HEK293T (cell line): ENCODE measurements around the gene CPE.
"Not testable (repeated sequence)": the region's sequence is repeated elsewhere in the genome, so short reads cannot be mapped to it uniquely, and the experiment has no call there.

Experiments used
- CTCF ChIA-PET: fragments of 350-600 bp; formaldehyde crosslinking; extraction: SDS; loops from one replicate; lab custom pipeline; 2021; ENCODE audit warnings: antibody characterized with exemption, inconsistent platforms; lab: Yijun Ruan, JAX
- POLR2A ChIA-PET: fragments of 350-600 bp; formaldehyde crosslinking; extraction: SDS; loops from one replicate; lab custom pipeline; 2020; ENCODE audit warnings: antibody characterized with exemption, inconsistent platforms; lab: Yijun Ruan, JAX
- DNase-seq: peaks from one replicate; pipeline ENCODE4 v3.0.0; 2012; ENCODE audit warnings: mixed read lengths; ENCODE audit errors: extremely low spot score
- ARNT ChIP-seq: fragments of 450-650 bp; IDR thresholded peaks from 2 replicates; pipeline ENCODE4 v1.6.1; 2017; ENCODE audit warnings: mild to moderate bottlenecking
- BHLHE40 ChIP-seq: fragments of 450-650 bp; IDR thresholded peaks from 2 replicates; pipeline ENCODE4 v1.6.1; 2016; ENCODE audit warnings: mild to moderate bottlenecking, moderate library complexity, borderline replicate concordance
- CTBP1 ChIP-seq: fragments of 450-650 bp; IDR thresholded peaks from 2 replicates; pipeline ENCODE4 v1.6.1; 2016; ENCODE audit warnings: borderline replicate concordance
- ELF4 ChIP-seq: fragments of 450-650 bp; IDR thresholded peaks from 2 replicates; pipeline ENCODE4 v1.6.1; 2017; ENCODE audit warnings: antibody characterized with exemption
- FOXA1 ChIP-seq: fragments of 450-650 bp; IDR thresholded peaks from 2 replicates; pipeline ENCODE4 v1.6.1; 2016; ENCODE audit warnings: mild to moderate bottlenecking
- FOXK2 ChIP-seq: fragments of 450-650 bp; IDR thresholded peaks from 2 replicates; pipeline ENCODE4 v1.6.1; 2016; ENCODE audit warnings: mild to moderate bottlenecking
- FOXM1 ChIP-seq: fragments of 450-650 bp; IDR thresholded peaks from 2 replicates; pipeline ENCODE4 v1.6.1; 2017; ENCODE audit warnings: mild to moderate bottlenecking, borderline replicate concordance
- HDGF ChIP-seq: fragments of 450-650 bp; IDR thresholded peaks from 2 replicates; pipeline ENCODE4 v1.6.1; 2017; ENCODE audit warnings: antibody characterized with exemption, borderline replicate concordance
- L3MBTL2 ChIP-seq: fragments of 450-650 bp; conservative IDR thresholded peaks from 2 replicates; pipeline ENCODE4 v1.6.1; 2016; ENCODE audit warnings: mild to moderate bottlenecking
- LEF1 ChIP-seq: fragments of 450-650 bp; IDR thresholded peaks from 2 replicates; pipeline ENCODE4 v1.6.1; 2017; ENCODE audit warnings: mild to moderate bottlenecking, borderline replicate concordance
- NFRKB ChIP-seq: fragments of 450-650 bp; IDR thresholded peaks from 2 replicates; pipeline ENCODE4 v1.6.1; 2016; ENCODE audit warnings: mild to moderate bottlenecking, moderate library complexity
- SP1 ChIP-seq: fragments of 450-650 bp; IDR thresholded peaks from 2 replicates; pipeline ENCODE4 v1.6.1; 2017
- SUZ12 ChIP-seq: fragments of 450-650 bp; IDR thresholded peaks from 2 replicates; pipeline ENCODE4 v1.6.1; 2016; ENCODE audit warnings: mild to moderate bottlenecking
- TARDBP ChIP-seq: fragments of 450-650 bp; IDR thresholded peaks from 2 replicates; pipeline ENCODE4 v1.6.1; 2016
- ZNF384 ChIP-seq: fragments of 450-650 bp; IDR thresholded peaks from 2 replicates; pipeline ENCODE4 v1.6.1; 2016
- TF ChIP-seq, protein P1 (sequence below): fragments of 450-650 bp; IDR thresholded peaks from 2 replicates; pipeline ENCODE4 v1.6.1; 2016

The CPE gene

DNA sequence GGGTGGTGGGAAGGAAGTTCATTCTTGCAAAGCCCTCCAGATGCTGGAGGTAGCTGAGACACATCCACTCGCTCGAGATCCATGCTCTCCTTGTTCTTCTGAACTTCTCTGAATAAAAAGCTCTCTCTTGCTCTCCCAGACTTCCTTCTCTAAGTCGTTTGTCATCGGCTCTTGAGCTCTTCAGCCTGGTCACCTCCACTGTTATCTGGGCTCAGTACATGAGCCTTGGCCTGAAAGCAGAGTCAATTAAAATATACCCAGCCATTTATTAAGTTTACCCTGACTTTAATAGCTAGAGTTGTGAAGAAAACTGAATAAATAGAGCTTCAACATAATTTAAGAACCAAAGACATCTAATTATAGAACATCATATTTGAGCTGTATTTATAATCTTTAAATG, 99.0 kb downstream of the CPE start:
- TF ChIP-seq LEF1, result no peak
- TF ChIP-seq, protein P1, sequence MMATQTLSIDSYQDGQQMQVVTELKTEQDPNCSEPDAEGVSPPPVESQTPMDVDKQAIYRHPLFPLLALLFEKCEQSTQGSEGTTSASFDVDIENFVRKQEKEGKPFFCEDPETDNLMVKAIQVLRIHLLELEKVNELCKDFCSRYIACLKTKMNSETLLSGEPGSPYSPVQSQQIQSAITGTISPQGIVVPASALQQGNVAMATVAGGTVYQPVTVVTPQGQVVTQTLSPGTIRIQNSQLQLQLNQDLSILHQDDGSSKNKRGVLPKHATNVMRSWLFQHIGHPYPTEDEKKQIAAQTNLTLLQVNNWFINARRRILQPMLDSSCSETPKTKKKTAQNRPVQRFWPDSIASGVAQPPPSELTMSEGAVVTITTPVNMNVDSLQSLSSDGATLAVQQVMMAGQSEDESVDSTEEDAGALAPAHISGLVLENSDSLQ, result no peak
- no peak for DNase-seq
- CTCF ChIA-PET, result interaction anchor here (0.7 kb wide), 1 partner anchor 16 kb away, joined by 3 read pairs; no protein-coding TSS in a partner anchor
- POLR2A ChIA-PET, result no interaction called here

DNA sequence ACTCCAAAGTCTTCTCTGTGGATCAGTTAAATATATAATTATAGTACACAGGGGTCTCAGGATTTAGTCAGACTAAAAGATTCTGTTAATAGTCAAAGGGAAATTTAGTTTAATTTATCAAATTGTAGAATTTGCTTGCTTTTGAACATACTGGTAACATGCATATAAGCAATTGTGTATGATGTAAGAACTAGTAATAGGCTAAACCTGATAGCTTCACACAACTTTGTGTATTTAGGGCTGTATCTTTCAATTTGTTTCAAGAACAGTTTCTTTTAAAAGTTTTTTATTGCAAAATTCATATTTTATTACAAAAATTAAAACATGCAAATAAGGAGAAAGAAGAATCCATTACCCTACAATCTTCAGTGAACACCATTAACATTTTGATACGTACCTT, 99.5 kb downstream of the CPE start:
- ChIA-PET POLR2A (no interaction called here), CTCF (no interaction called here)

DNA sequence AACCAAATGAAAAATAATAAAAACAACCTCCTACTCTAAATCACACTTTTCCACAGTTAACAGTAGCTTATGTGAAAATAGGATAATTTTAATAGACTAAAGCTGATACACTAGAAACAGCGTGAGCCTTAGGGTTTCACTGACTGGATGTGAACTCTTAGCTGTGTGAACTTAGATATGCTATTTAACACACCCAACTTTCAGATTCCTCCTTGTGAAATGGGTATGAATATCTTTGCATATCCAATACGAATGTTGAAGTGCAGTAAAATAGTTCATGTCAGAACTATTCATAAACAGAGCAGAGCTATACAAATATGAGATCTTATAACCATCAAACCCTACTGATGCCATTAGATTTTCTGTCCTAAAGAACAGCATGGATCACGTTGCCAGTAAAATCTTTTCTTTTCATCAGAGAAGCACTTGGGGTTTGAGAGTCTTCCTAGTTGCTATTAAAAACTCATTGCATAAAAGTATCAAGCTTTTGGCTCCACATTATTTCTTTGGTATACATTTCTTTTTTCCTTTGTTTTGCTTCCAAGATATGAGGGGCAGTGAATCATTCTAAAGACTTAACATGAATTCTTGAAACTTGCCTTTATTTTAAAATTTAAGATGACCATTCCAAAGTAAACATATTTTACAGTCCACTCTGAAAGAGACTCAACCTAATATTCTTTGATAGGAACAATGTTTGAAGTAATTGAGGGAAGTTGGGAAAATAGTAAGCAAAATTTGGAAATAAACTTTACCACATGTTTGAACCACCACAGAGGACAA, 102.4 kb downstream of the CPE start:
- POLR2A ChIA-PET, result no interaction called here
- CTCF ChIA-PET, result no interaction called here
- no peak for DNase-seq
- TF ChIP-seq, protein P1, result no peak
- TF ChIP-seq SUZ12, result no peak
- no peak for TF ChIP-seq FOXM1
- TF ChIP-seq ZNF384, result no peak
- TF ChIP-seq L3MBTL2, result no peak
- no peak for TF ChIP-seq FOXK2
- no peak for TF ChIP-seq HDGF
- no peak for TF ChIP-seq BHLHE40
- no peak for TF ChIP-seq CTBP1
- no peak for TF ChIP-seq FOXA1
- TF ChIP-seq ELF4, result no peak
- no peak for TF ChIP-seq SP1
- no peak for TF ChIP-seq ARNT
- no peak for TF ChIP-seq LEF1
- no peak for TF ChIP-seq NFRKB
- TF ChIP-seq TARDBP, result no peak

More for the DNA sequence above, 99.5 kb downstream of the CPE start:
- no peak for DNase-seq
- no peak for TF ChIP-seq ARNT
- TF ChIP-seq CTBP1, result no peak
- TF ChIP-seq, protein P1, result no peak
- no peak for TF ChIP-seq ELF4
- TF ChIP-seq FOXM1, result no peak
- no peak for TF ChIP-seq ZNF384
- no peak for TF ChIP-seq LEF1

DNA sequence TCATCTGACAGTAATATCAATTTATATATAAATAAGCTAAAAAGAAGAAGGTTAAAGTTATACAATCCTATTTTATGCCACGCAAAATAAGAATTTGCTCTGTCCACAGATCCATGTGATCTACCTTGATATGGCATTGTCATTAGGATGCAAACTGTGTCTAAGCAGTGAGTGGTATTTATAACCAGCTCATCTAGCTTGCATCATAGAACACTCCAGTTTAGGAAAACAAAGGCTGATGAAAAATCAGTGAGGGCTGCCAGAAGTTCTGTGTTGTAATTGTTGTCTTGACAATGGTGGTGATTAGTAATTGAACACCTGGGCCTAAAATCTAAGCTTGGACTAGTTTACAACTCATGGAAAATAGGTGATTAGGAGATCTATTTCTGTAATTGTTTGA, 111.0 kb downstream of the CPE start:
- POLR2A ChIA-PET, result no interaction called here
- CTCF ChIA-PET, result interaction anchor here (1.3 kb wide), 1 partner anchor 359 kb away, joined by 4 read pairs; no protein-coding TSS in a partner anchor
- TF ChIP-seq TARDBP, result no peak
- no peak for TF ChIP-seq SUZ12
- TF ChIP-seq FOXK2, result no peak
- no peak for TF ChIP-seq CTBP1
- DNase-seq, result no peak

DNA sequence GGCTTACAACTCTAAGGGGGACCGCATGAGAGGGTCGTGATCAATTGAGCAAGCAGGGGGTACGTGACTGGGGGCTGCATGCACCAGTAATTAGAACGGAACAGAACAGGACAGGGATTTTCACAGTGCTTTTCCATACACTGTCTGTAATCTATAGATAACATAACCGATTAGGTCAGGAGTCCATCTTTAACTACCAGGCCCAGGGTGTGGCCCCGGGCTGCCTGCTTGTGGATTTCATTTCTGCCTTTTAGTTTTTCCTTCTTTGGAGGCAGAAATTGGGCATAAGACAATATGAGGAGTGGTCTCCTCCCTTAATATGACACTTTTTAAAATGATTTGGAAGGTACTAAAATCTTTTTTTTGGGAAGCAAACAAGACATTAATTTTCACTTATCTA, 113.8 kb downstream of the CPE start:
- CTCF ChIA-PET, result interaction anchor here (1.2 to 1.7 kb wide), 3 partner anchors 8 to 15 kb away, joined by 3 to 5 read pairs (median 5); no protein-coding TSS in a partner anchor
- POLR2A ChIA-PET, DNase-seq: not testable (repeated sequence)

DNA sequence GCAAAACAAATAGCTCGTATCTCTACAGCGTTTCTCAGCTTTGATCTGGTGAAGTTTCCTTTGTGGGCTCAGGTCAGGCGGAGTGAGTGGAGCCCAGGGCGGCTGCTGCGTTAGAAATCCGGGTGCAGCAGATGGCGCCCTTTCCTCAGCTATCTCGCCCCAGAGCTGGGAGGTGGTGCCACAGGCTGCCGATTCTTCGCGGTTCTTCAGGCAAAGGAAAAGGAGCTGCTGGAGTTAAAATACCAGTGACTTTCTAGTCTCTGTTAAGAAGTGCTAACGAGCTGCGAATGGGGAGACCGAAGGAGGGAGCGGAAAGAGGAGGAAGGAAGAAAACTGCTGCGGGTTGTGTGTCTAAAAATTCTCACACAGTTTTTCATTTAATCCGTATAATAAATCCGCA, 114.6 kb downstream of the CPE start:
- CTCF ChIA-PET, result interaction anchor here (0.6 to 1.7 kb wide), 9 partner anchors 9 to 606 kb away, joined by 3 to 5 read pairs (median 3); no protein-coding TSS in a partner anchor
- TF ChIP-seq ARNT (no peak), TARDBP (no peak), SP1 (no peak), FOXK2 (no peak), NFRKB (no peak), LEF1 (no peak), BHLHE40 (no peak), ELF4 (no peak), ZNF384 (no peak), L3MBTL2 (no peak)
- TF ChIP-seq, protein P1, result no peak
- POLR2A ChIA-PET, result no interaction called here
- peak; percentile 26 for DNase-seq
